Measurements from ENCODE around the gene SLC39A9. TPM values are rescaled to one million over a fixed set of nuclear protein-coding genes. Genes with fewer than 3 reads are reported as not detected.

The SLC39A9 gene
- total and polyA plus RNA-seq, 2 donors (not counting 1 experiment from before 2014, with no cell fraction given) = 18.4 to 59.1 TPM

DNA sequence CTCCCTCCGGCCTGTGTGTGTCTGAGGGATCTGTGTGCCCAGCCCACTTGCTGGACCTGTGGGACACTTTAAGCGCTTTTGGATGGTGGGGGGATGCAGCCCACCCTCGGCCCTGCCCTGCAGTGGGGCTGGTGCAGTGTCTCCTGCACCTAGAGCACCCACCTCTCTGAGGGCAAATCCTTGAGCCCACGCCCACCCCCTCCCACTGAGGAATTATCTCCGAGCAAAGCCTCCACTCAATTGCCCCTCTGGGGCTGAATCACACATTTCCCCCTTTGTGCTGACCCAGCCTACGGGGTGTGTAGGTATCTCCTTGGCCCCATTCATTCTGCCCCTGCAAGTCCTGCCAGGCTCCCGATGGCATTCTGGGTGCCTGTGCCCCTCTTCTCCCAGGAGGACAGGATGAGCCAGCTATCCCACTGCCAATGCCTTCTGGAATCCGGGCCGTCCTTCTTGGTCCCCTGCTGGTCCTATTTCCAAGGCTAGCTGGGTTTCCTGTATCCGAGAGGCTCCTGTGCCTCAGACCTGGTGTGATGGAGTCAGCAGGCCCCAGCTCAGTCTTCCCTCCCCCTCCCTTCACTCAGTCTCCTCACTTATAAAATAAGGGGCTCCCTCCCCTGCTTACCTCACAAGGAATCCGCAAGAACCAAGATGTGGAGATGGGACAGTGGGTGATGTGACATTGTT lies 49.3 kb upstream of the SLC39A9 start:
- intact Hi-C loops (cut with micrococcal nuclease) = no loop called here
- no peaks in the 10 kb centered on the region for H3K27me3 Mint-ChIP-seq
- no peak overlapping the region for H3K27ac ChIP-seq (ENCODE audit: low read length in 2 of 2)
- TF ChIP-seq, protein P1, sequence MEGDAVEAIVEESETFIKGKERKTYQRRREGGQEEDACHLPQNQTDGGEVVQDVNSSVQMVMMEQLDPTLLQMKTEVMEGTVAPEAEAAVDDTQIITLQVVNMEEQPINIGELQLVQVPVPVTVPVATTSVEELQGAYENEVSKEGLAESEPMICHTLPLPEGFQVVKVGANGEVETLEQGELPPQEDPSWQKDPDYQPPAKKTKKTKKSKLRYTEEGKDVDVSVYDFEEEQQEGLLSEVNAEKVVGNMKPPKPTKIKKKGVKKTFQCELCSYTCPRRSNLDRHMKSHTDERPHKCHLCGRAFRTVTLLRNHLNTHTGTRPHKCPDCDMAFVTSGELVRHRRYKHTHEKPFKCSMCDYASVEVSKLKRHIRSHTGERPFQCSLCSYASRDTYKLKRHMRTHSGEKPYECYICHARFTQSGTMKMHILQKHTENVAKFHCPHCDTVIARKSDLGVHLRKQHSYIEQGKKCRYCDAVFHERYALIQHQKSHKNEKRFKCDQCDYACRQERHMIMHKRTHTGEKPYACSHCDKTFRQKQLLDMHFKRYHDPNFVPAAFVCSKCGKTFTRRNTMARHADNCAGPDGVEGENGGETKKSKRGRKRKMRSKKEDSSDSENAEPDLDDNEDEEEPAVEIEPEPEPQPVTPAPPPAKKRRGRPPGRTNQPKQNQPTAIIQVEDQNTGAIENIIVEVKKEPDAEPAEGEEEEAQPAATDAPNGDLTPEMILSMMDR (IDR thresholded peaks at IDR 0.05) = no peak
- TF ChIP-seq EZH2 (IDR thresholded peaks at IDR 0.05; ENCODE audit: borderline replicate concordance, insufficient read depth, low read depth, low read length, poor library complexity, severe bottlenecking) = no peak
- WGBS (ENCODE audit: insufficient coverage) = 93% methylated on average over 9 of the region's 11 CpGs
- H3K4me3 Mint-ChIP-seq = no peak overlapping the region
- no peaks in the 10 kb centered on the region for H3K79me2 ChIP-seq (ENCODE audit: control insufficient read depth, insufficient read depth, low read length)
- CTCF ChIA-PET = no interaction called here
- H3K4me1 ChIP-seq (ENCODE audit: control insufficient read depth in 2 of 2, insufficient read depth in 2 of 2, low read length in 2 of 2) = peaks cover 16 to 24% of the 10 kb centered on the region in 2 donors
- H3K4me2 ChIP-seq (replicated peaks; ENCODE audit: low read depth, low read length, poor library complexity, severe bottlenecking) = no peak overlapping the region
- H2AFZ ChIP-seq (ENCODE audit: insufficient read depth, low read depth, low read length, poor library complexity, severe bottlenecking) = no peak overlapping the region
- no peaks in the 10 kb centered on the region for H3K27me3 ChIP-seq (replicated peaks in 1 of 4; ENCODE audit: control extremely low read depth in 1 of 4, control insufficient read depth in 3 of 4, insufficient read depth in 4 of 4, low read length in 3 of 4)
- ATAC-seq (ENCODE audit: low read depth) (no peak), DNase-seq (no peak)
- H4K20me1 ChIP-seq (ENCODE audit: control insufficient read depth, insufficient read depth, low read length, poor library complexity, severe bottlenecking) = no peaks in the 10 kb centered on the region
- H3K9me3 ChIP-seq (ENCODE audit: control extremely low read depth in 1 of 3, control insufficient read depth in 2 of 3, insufficient read depth in 1 of 3, low read length in 2 of 3) = no peaks in the 10 kb centered on the region
- POLR2A ChIA-PET = no interaction called here
- no peak overlapping the region for H3K9ac ChIP-seq (ENCODE audit: low read length)
- H3K27ac Mint-ChIP-seq = no peak overlapping the region
- no peaks in the 10 kb centered on the region for H3K36me3 ChIP-seq (replicated peaks in 1 of 2; ENCODE audit: control extremely low read depth in 1 of 2, control insufficient read depth in 1 of 2, extremely low read depth in 1 of 2, insufficient read depth in 2 of 2, low read length in 1 of 2)
- H3K9me3 Mint-ChIP-seq (ENCODE audit: insufficient read depth) = no peaks in the 10 kb centered on the region
- no peak overlapping the region for H3K4me3 ChIP-seq (ENCODE audit: control extremely low read depth in 1 of 5, extremely low read depth in 1 of 5, insufficient read depth in 1 of 5, low read depth in 2 of 5, low read length in 4 of 5)
- peaks cover 22% of the 10 kb centered on the region for H3K4me1 Mint-ChIP-seq

DNA sequence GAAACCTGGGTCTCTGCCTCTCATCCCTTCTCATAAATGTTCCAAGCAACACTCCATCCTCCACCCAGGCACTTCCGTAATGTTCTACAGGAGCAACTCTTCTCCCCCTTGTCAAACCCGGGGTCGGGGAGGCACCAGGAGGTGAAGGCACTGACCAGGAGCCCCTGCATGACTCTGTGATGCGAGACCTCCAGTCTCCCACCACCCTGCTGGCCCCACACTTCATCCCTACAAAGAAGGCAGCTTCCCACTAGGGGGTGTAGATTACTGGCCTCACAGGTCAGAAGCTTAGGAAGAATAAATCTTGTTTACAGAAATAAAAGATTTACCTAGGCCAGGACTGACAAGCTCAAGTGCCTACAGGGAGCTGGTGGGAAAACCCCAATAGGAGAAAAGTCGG lies 47.6 kb upstream of the SLC39A9 start:
- Histone ChIP-seq H2AFZ (ENCODE audit: insufficient read depth, low read depth, low read length, poor library complexity, severe bottlenecking) (peak overlapping the region; percentile 46), H3K27me3 (replicated peaks in 1 of 4; ENCODE audit: control extremely low read depth in 1 of 4, control insufficient read depth in 3 of 4, insufficient read depth in 4 of 4, low read length in 3 of 4) (no peaks in the 10 kb centered on the region), H3K9me3 (ENCODE audit: control extremely low read depth in 1 of 3, control insufficient read depth in 2 of 3, insufficient read depth in 1 of 3, low read length in 2 of 3) (no peaks in the 10 kb centered on the region), H3K36me3 (replicated peaks in 1 of 2; ENCODE audit: control extremely low read depth in 1 of 2, control insufficient read depth in 1 of 2, extremely low read depth in 1 of 2, insufficient read depth in 2 of 2, low read length in 1 of 2) (no peaks in the 10 kb centered on the region), H3K4me1 (ENCODE audit: control insufficient read depth in 2 of 2, insufficient read depth in 2 of 2, low read length in 2 of 2) (peaks cover 27 to 41% of the 10 kb centered on the region in 2 donors), H3K79me2 (ENCODE audit: control insufficient read depth, insufficient read depth, low read length) (no peaks in the 10 kb centered on the region), H4K20me1 (ENCODE audit: control insufficient read depth, insufficient read depth, low read length, poor library complexity, severe bottlenecking) (no peaks in the 10 kb centered on the region), H3K4me2 (replicated peaks; ENCODE audit: low read depth, low read length, poor library complexity, severe bottlenecking) (no peak overlapping the region), H3K4me3 (ENCODE audit: control extremely low read depth in 1 of 5, extremely low read depth in 1 of 5, insufficient read depth in 1 of 5, low read depth in 2 of 5, low read length in 4 of 5) (no peak overlapping the region), H3K9ac (ENCODE audit: low read length) (no peak overlapping the region), H3K27ac (ENCODE audit: low read length in 2 of 2) (peak overlapping the region in 1 of 2 donors; percentile 42)
- intact Hi-C loops (cut with micrococcal nuclease) = no loop called here
- H3K4me3 Mint-ChIP-seq = no peak overlapping the region
- TF ChIP-seq, protein P1 (IDR thresholded peaks at IDR 0.05) = no peak
- no peak for TF ChIP-seq EZH2 (IDR thresholded peaks at IDR 0.05; ENCODE audit: borderline replicate concordance, insufficient read depth, low read depth, low read length, poor library complexity, severe bottlenecking)
- ChIA-PET CTCF (no interaction called here), POLR2A (interaction anchor here (0.6 kb wide), 1 partner anchor 402 kb away, joined by 3 read pairs; no protein-coding TSS in a partner anchor)
- H3K27ac Mint-ChIP-seq = peak overlapping the region; percentile 56
- ATAC-seq (ENCODE audit: low read depth) (no peak), DNase-seq (no peak)
- peaks cover 38% of the 10 kb centered on the region for H3K4me1 Mint-ChIP-seq
- no peaks in the 10 kb centered on the region for H3K27me3 Mint-ChIP-seq
- H3K9me3 Mint-ChIP-seq (ENCODE audit: insufficient read depth) = no peaks in the 10 kb centered on the region
- 72% methylated on average over 3 of the region's 5 CpGs for WGBS (ENCODE audit: insufficient coverage)

All from B cell (primary cell).